ENCODE measurements around the gene IMMP2L.

The IMMP2L gene

GRCh38 chr7:110888641-110889040 is 673.7 kb downstream of the IMMP2L start:
- DNase-seq = no peak

GRCh38 chr7:110885474-110885873 is 676.8 kb downstream of the IMMP2L start:
- no peak for DNase-seq

- DNase-seq = no peak
Observed at GRCh38 chr7:110881721-110882120, 680.6 kb downstream of the IMMP2L start.

- no peak for DNase-seq
Observed at GRCh38 chr7:110880971-110881370, 681.3 kb downstream of the IMMP2L start.

GRCh38 chr7:110877016-110877415 is 685.3 kb downstream of the IMMP2L start:
- no peak for DNase-seq

GRCh38 chr7:110875346-110875745 is 686.9 kb downstream of the IMMP2L start:
- DNase-seq = no peak

- DNase-seq = no peak
Observed at GRCh38 chr7:110871856-110872255, 690.4 kb downstream of the IMMP2L start.

GRCh38 chr7:110870926-110871325 is 691.4 kb downstream of the IMMP2L start:
- DNase-seq = no peak

GRCh38 chr7:110868458-110868857 is 693.8 kb downstream of the IMMP2L start:
- no peak for DNase-seq

GRCh38 chr7:110867771-110868170 is 694.5 kb downstream of the IMMP2L start:
- no peak for DNase-seq

GRCh38 chr7:110863258-110863657 is 699.0 kb downstream of the IMMP2L start:
- DNase-seq = no peak

- no peak for DNase-seq
Observed at GRCh38 chr7:110861163-110861562, 701.1 kb downstream of the IMMP2L start.

GRCh38 chr7:110857106-110857505 is 705.2 kb downstream of the IMMP2L start:
- DNase-seq = no peak

GRCh38 chr7:110856704-110857103 is 705.6 kb downstream of the IMMP2L start:
- no peak for DNase-seq

GRCh38 chr7:110854651-110855050 is 707.6 kb downstream of the IMMP2L start:
- DNase-seq = no peak

- no peak for DNase-seq
Observed at GRCh38 chr7:110854166-110854565, 708.1 kb downstream of the IMMP2L start.

GRCh38 chr7:110853263-110853662 is 709.0 kb downstream of the IMMP2L start:
- DNase-seq = no peak

GRCh38 chr7:110852156-110852940 is 709.9 kb downstream of the IMMP2L start:
- no peak for DNase-seq

- DNase-seq = no peak
Observed at GRCh38 chr7:110850224-110850623, 712.1 kb downstream of the IMMP2L start.

GRCh38 chr7:110842796-110843195 is 719.5 kb downstream of the IMMP2L start:
- no peak for DNase-seq

GRCh38 chr7:110841840-110842545 is 720.3 kb downstream of the IMMP2L start:
- no peak for DNase-seq

- DNase-seq = no peak
Observed at GRCh38 chr7:110839866-110840265, 722.4 kb downstream of the IMMP2L start.

GRCh38 chr7:110835849-110836248 is 726.4 kb downstream of the IMMP2L start:
- DNase-seq = no peak

GRCh38 chr7:110835218-110835617 is 727.1 kb downstream of the IMMP2L start:
- no peak for DNase-seq

Data from stimulated activated naive CD4-positive, alpha-beta T cell treated with Interleukin-2 at 50 U/mL for 16 hours (primary cell).